H1 (cell line): ENCODE measurements around the gene CNPY4.

Experiments
- CEBPB ChIP-seq: IDR thresholded peaks from 2 replicates; pipeline ENCODE4 v1.6.1; 2012; ENCODE audit warnings: low read depth, low read length
- CTCF ChIP-seq, 3 experiments: IDR thresholded peaks; 1 replicate in 2 of 3; 2 replicates in 1 of 3; pipeline versions ENCODE4 v1.5.1 to v1.6.1; 2011; ENCODE audit warnings: low read length in 3 of 3, mild to moderate bottlenecking in 3 of 3, inconsistent platforms in 2 of 3, low read depth in 1 of 3, moderate library complexity in 1 of 3; ENCODE audit not compliant: insufficient read depth in 1 of 3; ENCODE audit errors: control extremely low read depth in 1 of 3
- EZH2 ChIP-seq: fragments of 200-600 bp; sonication (generic); IDR thresholded peaks from 2 replicates; pipeline ENCODE4 v1.7.1; 2012; ENCODE audit warnings: low read depth, mild to moderate bottlenecking, moderate library complexity, low read length, inconsistent platforms; ENCODE audit not compliant: severe bottlenecking
- JUND ChIP-seq: IDR thresholded peaks from 2 replicates; pipeline ENCODE4 v1.6.1; 2011; ENCODE audit warnings: mild to moderate bottlenecking, improper control_type of control experiment, low read length
- MAX ChIP-seq: IDR thresholded peaks from 2 replicates; pipeline ENCODE4 v1.6.1; 2012; ENCODE audit warnings: inconsistent platforms
- NRF1 ChIP-seq: IDR thresholded peaks from 2 replicates; pipeline ENCODE4 v1.6.1; 2011; ENCODE audit warnings: mild to moderate bottlenecking, low read depth, low read length, improper control_type of control experiment

- no peak for TF ChIP-seq CTCF (IDR thresholded peaks at IDR 0.05; ENCODE audit: control extremely low read depth in 1 of 3, insufficient read depth in 1 of 3, low read depth in 1 of 3, low read length in 3 of 3)
- no peak for TF ChIP-seq EZH2
- no peak for TF ChIP-seq CEBPB
- TF ChIP-seq JUND: no peak
- no peak for TF ChIP-seq MAX
- TF ChIP-seq NRF1: no peak
Measured at GRCh38 chr7:100120733-100121036, 1.3 kb downstream of the CNPY4 start.
